Bone marrow (tissue), 2 donors: ENCODE results near the gene LRRIQ3.
"Not testable (repeated sequence)": the region's sequence is repeated elsewhere in the genome, so short reads cannot be mapped to it uniquely, and the experiment has no call there.

ENCODE experiments used
- DNase-seq, 2 donors: peaks; one replicate each; lab custom pipeline; 2025; lab: John Stamatoyannopoulos, UW

LRRIQ3 gene, protein sequence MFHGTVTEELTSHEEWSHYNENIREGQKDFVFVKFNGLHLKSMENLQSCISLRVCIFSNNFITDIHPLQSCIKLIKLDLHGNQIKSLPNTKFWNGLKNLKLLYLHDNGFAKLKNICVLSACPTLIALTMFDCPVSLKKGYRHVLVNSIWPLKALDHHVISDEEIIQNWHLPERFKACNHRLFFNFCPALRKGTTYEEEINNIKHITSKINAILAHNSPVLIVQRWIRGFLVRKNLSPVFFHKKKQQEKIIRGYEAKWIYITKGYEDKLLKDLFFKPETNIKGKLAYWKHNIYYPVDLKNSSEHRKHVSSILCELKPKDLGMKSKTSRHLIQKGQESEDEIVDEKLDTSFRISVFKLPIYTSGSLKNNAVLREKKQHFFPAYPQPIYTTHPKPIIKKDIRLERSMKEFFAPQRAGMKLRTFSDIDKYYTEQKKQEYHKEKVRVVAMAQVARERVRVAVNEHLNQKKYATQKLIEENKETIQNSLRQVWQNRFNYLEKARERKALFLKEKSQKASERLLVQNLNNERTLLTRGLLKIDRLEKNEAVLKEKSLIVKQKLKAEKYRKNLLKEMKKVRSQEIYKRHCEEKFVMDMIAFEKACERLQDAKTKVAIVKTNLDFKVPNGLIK

GRCh38 chr1:74197657-74198552 lies at the start of gene LRRIQ3, which contains the start of gene FPGT:
Gene LRRIQ3, minus strand, starts transcription at chr1:74198176. Its CDS starts 14,492 bp downstream, at chr1:74183684.
Gene FPGT, plus strand, starts transcription at chr1:74198242. Its CDS starts 37 bp downstream, at chr1:74198279.
- peak; percentile 86 to 92 for DNase-seq

DNA sequence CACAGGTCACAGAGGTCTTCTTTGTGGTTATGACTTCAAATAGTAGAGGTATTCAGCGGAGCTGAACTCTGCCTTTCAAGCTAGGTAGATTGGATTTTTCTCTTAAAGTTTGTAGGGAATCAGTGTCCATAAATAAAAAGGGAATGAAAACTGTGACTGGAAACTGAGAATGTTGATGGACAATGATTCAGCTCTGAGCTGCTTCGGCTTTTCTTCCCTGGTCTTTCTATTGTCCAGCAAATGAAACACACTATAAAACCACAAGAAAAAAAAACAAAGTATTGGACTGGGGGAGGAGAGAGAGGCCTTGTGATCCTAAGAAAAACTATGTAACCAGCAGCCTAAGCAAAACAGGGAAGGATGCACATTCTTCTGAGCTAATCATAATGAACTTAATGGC lies 48.3 kb upstream of the LRRIQ3 start:
- no peak for DNase-seq

GRCh38 chr1:74245168-74245772 lies 47.3 kb upstream of the LRRIQ3 start:
- DNase-seq, result no peak

- no peak for DNase-seq
Observed at GRCh38 chr1:74237787-74238186, 39.8 kb upstream of the LRRIQ3 start.

- DNase-seq, result no peak
Observed at GRCh38 chr1:74237035-74237434, 39.1 kb upstream of the LRRIQ3 start.

GRCh38 chr1:74236440-74236839 lies 38.5 kb upstream of the LRRIQ3 start:
- DNase-seq, result no peak

GRCh38 chr1:74235153-74235552 lies 37.2 kb upstream of the LRRIQ3 start, which contains the start of gene TNNI3K:
Gene TNNI3K, plus strand, starts transcription at chr1:74235387. Its CDS starts 65 bp downstream, at chr1:74235452.
- no peak for DNase-seq

GRCh38 chr1:74223453-74223852 lies 25.5 kb upstream of the LRRIQ3 start:
- no peak for DNase-seq

DNA sequence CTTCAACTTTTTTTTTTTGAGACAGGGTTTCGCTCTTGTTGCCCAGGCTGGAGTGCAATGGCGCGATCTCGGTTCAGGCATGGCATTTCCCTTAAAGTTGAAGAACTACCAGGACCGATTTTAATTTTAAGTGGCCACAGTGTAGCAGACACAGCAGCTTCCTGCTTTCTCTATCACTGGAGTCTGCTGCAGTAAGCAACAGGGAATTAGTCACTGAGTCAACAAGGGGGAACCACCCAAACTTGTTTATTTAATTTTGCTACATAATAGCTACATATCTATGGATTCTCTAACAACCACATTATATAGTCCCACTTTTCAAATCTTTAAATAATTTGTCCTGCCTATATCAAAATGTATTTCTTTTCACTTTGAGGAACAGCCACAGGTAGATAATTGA lies 24.7 kb upstream of the LRRIQ3 start:
- DNase-seq, result no peak

- no peak for DNase-seq
Observed at GRCh38 chr1:74215229-74215628, 17.3 kb upstream of the LRRIQ3 start.

- no peak for DNase-seq
Observed at GRCh38 chr1:74205266-74205665, 7.3 kb upstream of the LRRIQ3 start.

GRCh38 chr1:74199504-74199903 lies 1.5 kb upstream of the LRRIQ3 start:
- peak in 1 of 2 donors; percentile 4 for DNase-seq

GRCh38 chr1:74197255-74197654 lies 721 bp downstream of the LRRIQ3 start:
- DNase-seq, result no peak

GRCh38 chr1:74195339-74195738 lies 2.6 kb downstream of the LRRIQ3 start:
- no peak for DNase-seq

GRCh38 chr1:74193908-74194307 lies 4.1 kb downstream of the LRRIQ3 start:
- DNase-seq, result no peak

GRCh38 chr1:74180490-74180889 lies 17.5 kb downstream of the LRRIQ3 start:
- no peak for DNase-seq

GRCh38 chr1:74174423-74174822 lies 23.6 kb downstream of the LRRIQ3 start:
- not testable (repeated sequence) for DNase-seq

GRCh38 chr1:74162333-74162732 lies 35.6 kb downstream of the LRRIQ3 start:
- DNase-seq, result no peak

DNA sequence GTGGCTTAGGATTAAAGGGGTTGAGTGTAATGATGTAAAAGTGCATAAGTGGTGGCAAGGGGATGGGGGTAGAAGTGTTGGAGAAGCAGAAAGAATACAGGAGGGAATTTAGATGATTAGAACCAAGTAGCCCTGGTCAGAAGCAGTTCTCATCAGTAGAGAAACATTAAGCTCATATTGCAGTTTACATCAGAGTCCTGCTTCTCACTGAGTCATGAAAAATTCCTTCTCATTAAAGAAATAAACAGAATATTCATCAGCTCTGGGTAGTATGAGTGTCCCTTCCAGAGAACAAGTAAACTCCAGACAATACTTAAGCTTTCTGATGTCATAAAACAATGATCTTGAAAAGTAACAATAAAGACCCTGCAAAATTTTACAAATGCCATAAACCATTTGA lies 36.5 kb downstream of the LRRIQ3 start:
- no peak for DNase-seq

DNA sequence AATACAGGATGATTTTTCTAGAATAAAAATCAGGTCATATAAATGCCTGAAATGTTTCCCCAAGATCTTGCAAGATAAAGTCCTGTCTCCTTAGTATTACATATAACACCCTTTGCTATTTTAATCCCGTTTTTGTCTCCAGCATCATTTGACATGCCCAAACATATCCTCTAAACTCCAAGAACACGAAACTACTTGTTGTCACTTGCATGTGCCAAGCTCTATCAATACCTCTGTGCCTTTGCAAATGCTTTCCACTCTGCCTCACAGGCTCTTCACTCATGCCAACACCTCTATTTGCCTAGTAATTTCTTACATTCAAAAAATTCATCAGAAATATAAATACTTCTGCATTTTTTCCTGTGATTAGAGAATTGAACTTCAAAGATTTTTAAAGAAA lies 37.9 kb downstream of the LRRIQ3 start:
- DNase-seq, result no peak

- no peak for DNase-seq
Observed at GRCh38 chr1:74145086-74145485, 52.9 kb downstream of the LRRIQ3 start.

DNA sequence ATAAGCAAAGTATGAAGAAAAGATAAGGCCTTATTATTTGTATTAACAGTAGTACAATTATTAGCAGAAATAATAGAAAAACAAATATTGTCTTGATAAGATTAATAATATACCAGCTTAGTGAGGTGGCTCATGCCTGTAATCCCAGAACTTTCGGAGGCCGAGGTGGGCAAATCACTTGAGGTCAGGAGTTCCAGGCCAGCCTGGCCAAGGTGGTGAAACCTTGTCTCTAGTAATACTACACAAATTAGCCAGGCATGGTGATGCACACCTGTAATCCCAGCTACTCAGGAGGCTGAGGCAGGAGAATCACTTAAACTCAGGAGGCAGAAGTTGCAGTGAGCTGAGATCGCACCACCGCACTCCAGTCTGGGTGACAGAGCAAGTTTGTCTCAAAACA lies 80.6 kb downstream of the LRRIQ3 start:
- not testable (repeated sequence) for DNase-seq
